GM03348 (cell line): ENCODE data around the gene QRICH1.

Source experiments
- DNase-seq: peaks from one replicate; pipeline ENCODE4 v3.0.0; 2012; ENCODE audit warnings: low spot score

QRICH1 gene

GRCh38 chr3:48997714-48998637 is 95.9 kb downstream of the QRICH1 start:
- no peak for DNase-seq

GRCh38 chr3:48997102-48997635 is 96.7 kb downstream of the QRICH1 start:
- no peak for DNase-seq

DNA sequence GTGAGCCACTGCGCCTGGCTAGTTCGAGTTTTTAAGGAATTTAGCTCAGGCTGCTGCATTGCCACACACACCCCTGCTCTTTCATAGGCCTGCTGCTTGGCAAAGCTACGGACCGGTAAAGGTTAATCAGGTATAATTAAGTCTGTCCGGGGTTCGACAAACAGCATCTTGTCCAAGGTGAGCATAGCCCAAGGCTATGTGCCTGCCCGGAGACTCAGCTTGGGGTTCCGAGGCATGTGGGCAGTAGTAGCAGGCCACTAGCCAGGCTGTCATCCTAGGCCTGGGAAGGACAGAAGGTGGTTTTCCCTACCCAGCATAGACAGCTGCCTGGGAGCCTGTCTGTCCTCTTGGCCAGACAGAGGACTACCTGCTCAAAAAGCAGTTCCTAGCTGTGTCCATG is 97.2 kb downstream of the QRICH1 start:
- DNase-seq = no peak

DNA sequence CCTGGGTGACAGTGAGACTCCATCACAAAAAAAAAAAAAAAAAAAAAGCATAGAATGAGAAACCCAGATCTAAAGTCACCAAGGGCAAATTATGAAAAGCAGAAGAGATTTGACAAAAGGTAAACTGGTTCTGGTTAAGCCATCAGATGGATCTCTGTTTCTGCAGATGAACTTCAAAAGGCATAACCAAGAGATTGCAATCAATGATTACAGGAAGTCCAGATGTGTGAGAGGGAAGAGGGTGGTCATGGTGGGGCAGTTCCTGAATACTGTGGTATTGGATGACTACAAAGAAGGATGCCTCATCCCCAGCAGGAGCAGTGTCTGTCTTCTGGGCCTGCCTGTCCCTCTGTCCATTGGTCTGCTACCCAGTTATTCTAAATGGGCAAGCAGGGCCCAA is 100.0 kb downstream of the QRICH1 start:
- DNase-seq = no peak

GRCh38 chr3:48991851-48992545 is 101.9 kb downstream of the QRICH1 start:
- DNase-seq = no peak

DNA sequence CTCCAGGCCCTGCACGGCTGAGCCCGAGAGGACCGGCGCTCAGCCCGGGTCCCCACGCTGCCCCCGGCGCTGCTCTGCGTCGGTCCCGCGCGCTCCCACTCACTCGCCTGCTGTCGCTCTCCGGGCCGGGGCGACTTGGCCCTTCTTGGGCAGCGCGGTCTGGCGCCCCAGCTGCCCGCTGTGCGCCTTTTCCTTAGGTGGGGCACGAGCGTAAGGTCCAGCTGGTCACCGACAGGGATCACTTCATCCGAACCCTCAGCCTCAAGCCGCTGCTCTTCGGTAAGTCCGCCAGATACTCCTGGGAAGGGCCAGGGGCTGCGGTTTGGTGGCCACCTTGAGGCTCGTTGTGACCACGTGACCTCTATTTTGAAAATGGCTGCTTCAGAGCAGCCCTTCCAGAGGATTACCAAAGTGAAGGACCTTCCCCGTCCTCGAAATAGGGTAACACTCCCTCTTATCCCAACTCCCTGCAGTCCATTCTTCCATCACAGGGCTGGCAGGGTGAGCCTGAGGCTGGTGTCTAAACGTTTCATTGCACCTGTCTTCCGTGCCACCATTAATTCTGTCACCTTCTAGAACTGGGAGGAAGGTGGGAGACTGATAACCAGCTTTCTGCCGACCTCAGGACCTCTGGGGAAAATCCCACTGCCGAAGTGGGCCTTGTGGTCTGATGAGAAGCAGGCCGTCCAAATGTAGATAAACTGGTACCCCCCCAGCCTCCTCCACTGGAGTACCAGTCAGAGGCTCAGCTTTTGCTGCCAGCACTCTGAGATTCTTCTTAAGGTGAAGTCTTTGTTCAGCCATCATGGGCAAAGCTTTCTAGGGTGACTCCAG is 103.0 kb downstream of the QRICH1 start:
- DNase-seq = peak; percentile 36

DNA sequence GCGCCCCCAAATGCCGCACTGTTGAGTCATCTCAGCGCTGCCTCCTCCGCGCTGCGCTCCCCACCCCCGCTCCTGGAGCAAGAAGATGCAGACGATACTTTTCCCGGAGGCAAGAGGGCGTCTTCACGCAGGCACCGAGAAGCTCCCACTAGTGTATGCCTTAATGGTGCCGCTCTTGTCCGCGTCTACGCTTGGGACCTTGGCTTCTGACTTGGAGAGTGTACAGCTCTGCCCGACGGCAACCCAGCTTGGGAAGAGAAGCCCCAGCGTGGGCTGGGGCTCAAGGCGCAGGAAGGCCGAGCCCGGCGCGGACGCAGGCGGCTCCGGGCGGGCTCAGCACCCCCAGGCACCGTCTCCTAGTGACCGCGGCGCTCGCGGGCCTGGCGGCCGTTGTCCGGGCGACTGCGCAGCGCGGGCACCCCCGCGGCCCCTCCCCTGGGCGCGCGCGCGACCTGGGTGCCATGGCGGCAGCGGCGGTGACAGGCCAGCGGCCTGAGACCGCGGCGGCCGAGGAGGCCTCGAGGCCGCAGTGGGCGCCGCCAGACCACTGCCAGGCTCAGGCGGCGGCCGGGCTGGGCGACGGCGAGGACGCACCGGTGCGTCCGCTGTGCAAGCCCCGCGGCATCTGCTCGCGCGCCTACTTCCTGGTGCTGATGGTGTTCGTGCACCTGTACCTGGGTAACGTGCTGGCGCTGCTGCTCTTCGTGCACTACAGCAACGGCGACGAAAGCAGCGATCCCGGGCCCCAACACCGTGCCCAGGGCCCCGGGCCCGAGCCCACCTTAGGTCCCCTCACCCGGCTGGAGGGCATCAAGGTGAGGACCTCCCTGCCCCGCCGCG is 103.9 kb downstream of the QRICH1 start, which contains the start of gene P4HTM:
P4HTM (plus strand) TSS at position 446 of the 840 bp plus-strand sequence; CDS start at position 462, 16 bp downstream.
- DNase-seq = peak; percentile 95

- peak; percentile 20 for DNase-seq
These were observed 104.6 kb downstream of the QRICH1 start for GRCh38 chr3:48989126-48989795.

- DNase-seq = no peak
These were observed 108.0 kb downstream of the QRICH1 start for GRCh38 chr3:48985831-48986376.

GRCh38 chr3:48984663-48985062 is 109.2 kb downstream of the QRICH1 start:
- DNase-seq = no peak

- no peak for DNase-seq
These were observed 110.8 kb downstream of the QRICH1 start for GRCh38 chr3:48983096-48983495.

DNA sequence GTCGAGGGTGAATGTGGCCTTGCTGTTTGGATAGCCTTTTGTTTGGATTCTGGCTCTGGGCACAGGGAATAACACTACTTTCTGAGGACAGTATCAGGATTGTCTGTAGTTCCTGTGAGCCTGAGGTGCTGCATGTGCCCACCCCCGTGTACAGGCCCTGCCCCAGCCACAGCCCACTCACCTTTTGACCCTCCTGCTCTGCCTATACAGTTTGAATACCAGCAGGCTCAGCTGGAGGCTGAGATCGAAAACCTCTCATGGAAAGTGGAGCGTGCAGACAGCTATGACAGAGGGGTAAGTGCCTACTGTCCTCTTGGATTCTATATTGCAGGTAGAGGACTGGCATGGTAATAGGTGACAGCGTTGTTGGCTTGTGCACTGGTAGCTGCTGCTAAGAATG is 111.2 kb downstream of the QRICH1 start:
- DNase-seq = no peak

- no peak for DNase-seq
These were observed 111.9 kb downstream of the QRICH1 start for GRCh38 chr3:48982016-48982415.

GRCh38 chr3:48980295-48980694 is 113.6 kb downstream of the QRICH1 start:
- DNase-seq = no peak
